Activated T-cell treated with anti-CD3 and anti-CD28 coated beads for 48 hours (primary cell): ENCODE data around the gene GRID1.
A peak's percentile ranks its signal among the peaks of the same experiment; 100 is the strongest.

ENCODE experiments used
- DNase-seq: peaks from one replicate; pipeline ENCODE4 v3.0.0-alpha.2; 2020; ENCODE audit warnings: low read depth

Gene GRID1

GRCh38 chr10:86209726-86210125, 156.9 kb downstream of the GRID1 start:
- DNase-seq: no peak

DNA sequence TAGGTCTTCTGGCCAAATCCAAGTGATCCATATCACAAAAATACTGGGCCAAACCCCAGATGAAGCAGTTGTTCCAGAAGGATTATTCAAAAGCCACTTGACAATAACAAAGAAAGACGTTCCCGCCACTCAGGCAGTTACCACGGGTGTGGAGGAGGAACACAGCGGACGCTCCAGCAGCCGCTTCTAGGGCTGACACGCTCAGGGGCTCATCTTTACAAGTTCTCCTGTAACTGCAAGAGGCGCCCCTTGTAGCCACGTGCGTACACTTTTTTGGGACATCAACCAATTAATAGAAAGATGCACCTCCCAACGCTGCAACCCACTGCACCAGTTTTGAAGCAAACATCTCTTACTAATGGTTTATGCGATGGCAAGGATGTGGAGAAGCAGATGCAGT, 159.4 kb downstream of the GRID1 start:
- no peak for DNase-seq

DNA sequence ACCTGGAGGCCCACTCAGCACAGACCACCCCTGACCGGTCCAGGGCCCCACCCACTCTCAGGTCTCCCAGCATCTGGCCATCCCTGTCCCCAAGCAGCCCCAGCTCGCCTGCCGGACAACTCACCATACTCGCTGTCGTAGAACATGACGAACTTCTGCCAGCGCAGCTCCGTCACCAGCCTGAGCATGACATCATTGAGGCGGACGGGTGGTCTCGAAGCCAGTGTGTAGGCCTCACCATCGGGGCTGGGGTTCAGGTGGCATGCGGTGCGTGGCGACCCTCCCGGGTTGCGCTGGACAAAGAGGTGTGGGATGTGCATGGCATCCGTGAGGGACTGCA, 160.4 kb downstream of the GRID1 start:
- DNase-seq: no peak

DNA sequence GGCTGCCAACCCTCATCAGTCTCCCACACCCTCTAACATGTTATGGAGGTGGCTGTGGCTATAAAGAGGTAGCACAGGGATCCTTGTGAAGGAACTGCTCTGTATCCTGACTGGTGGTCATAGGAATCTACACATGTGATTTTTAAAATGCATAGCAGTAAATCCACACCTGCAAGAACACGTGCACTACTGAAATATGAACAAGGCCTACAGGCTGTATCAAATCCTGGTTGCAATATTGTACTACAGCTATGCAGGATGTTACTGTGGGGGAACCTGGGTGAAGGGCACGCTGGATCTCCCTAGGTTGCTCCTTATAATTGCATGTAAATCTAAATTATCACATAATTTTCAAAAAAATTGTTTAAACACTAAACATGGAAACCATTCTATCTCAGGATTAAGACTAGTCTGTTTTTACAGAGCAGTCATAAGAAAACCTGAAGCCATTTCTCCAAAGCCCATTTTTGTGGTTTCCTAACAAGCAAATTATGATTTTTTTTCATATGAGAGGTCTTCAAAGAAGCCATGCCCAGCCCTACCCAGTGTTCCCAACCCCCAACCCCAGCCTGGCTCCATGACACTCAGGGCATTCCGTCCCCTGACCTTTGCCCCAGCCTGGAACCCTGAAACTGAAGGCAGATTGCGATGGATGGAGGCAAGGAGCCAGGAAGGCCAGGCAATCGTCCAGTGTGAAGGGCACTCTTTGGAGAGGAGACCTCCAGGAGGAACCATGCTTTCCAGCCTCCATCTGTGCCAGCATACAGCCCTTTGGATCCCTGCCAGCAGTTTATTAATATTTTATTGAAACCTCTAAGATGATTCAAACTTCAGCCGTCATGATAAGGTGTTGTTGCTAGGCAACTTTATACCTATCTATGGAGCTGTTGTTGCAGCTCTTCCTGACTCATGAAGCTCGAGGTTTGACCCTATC, 161.0 kb downstream of the GRID1 start:
- DNase-seq: no peak

DNA sequence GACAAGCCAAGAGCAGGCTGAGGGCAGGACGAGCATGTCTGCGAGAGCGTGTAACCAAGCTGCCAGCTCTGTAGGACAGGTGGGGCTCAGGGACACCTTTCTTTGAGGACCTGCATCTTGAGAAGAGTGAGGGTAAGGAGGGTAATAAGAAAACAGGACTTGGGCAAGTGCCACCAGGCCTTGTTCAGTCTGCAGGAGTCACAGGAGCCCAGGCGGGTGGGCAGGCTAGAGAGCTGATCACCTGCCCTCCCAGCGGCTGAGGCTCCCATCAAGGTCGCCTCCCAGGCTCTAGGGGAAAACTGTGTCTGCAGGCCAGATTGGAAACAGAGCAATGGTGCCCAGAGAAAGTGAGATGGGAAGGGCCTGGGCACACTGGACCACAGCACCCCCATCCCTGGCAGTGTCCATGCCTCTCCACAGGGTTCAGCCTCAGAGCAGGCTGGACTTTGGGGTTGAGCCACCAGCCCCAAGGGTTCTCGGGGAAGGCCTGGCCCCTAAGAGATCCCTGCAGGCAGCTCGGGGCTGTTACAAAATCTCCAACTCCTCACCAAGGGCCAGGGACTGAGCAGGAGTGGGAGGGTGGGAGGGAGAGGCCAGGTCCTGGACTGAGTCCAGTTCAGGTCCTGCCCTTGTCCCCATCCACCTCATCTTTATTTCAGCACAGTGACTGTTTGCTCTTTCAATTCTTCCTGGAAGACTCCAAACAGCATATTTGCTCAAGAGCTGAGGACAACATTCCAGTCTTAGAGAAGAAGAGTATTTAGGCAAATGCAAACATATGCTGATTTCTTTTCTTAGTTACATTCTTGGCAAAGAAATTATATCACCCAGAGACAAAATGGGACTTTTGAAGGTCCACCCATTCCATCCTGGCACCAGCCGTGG, 161.9 kb downstream of the GRID1 start:
- no peak for DNase-seq

DNA sequence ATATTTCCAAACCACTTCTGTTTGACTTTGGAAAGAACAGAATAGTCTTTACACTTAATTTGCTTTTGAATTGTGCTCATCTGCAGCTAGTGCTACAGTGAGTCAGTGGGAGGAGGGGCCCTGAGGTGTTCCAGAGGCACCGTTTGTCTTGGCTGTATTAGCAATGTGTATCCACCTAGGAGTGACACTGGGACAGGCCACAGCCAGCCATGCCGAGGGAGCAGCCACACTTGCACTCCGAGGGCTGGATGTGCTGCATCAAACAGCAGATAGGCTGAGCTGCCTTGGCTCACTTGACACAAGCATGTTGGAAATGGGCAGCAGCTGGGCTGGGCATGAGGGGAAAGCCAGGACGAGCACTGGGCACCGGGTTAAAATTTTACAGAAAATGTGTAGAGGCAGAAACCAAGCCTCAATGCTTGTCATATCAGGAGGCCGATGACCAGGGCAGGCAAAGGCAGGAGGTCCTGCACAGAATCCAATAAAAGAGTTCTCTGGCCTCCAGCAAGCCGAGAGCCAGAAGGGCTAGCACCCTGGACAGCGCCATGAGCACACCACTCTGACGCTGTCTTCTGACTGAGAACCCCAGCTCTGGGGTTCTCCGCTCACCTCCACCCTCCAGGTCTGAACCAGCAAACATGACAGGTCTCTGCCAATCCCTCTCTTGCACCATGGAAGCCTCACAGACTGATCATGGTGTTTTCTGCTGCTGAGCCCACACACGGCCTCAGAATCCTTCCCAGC, 163.3 kb downstream of the GRID1 start:
- peak; percentile 6 for DNase-seq

DNA sequence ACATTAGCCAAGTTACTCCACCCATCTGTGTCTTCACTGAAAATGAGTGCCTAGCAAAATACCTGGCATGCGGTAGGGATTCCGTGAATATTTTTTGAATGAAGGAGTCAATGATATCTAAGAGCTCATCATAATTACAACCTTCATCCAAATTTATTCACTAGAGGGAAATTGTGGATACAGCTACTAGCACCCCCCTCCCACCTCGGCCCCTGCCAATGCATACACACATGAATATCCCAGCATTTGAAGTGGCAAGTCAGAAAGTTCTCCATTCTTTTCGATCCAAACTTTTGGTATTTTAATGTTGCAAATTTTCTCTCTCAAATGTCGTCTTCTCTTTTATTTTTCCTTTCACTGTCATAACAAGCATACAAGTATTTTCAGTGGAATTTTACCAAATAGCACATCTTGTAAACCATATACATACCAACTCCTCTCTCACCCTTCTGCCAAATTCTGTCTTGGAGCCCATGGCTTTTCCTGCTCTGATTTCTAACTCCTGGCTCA, 164.3 kb downstream of the GRID1 start:
- DNase-seq: no peak

DNA sequence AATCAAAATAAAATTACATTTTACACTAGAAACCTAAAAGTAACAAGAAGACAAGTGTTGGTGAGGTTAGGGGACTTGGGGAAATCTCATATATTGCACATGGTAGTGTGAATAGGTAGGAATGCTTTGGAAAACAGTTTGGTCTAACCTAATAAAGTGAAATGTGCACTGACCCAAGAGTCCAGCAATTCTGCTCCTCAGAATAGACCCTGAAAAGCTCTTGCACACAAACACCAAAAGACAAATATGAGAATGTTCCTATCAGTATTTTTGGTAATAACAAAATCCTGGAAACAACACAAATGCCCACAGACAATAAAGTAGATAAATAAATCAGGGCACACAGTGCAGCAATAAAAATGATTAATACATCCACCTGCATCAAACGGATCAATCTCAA, 165.7 kb downstream of the GRID1 start:
- no peak for DNase-seq

DNA sequence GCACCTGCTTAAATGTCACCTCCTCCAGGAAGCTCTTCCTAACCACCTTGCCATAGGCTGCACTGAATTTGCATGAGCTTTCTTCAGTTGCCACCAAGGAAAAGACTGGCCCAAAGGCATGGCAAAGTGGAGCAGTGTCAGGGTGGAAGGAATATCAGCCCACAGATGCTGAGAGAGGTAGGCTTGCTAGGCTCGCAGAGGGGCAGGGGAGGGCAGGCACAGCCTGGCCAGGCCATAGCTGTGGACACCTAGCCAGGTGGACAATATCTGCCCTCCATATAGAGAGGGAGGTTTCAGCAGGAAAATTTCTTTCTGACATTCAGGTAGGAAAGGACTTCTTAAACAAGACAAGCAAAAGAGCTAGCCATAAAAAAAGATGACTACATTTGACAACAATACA, 166.3 kb downstream of the GRID1 start:
- DNase-seq: no peak

DNA sequence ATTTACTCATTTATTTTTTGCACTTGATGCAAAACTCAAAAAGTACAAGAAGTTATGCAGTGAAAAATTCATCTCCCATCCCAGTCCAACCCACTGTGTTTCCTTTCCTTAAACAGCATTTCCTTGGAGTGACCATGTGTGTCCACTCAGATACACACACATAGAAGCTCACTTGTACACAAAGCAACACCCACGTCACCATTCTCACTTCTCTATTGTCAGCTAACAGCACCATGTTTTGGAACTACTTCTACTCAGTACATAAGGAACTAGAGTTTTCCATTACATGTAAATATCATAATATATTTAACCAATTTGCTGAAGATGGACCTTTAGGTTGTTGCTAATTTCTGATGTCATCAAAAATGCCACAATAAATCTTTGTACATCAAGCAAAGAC, 167.6 kb downstream of the GRID1 start:
- DNase-seq: no peak

GRCh38 chr10:86198271-86198670, 168.3 kb downstream of the GRID1 start:
- DNase-seq: no peak

DNA sequence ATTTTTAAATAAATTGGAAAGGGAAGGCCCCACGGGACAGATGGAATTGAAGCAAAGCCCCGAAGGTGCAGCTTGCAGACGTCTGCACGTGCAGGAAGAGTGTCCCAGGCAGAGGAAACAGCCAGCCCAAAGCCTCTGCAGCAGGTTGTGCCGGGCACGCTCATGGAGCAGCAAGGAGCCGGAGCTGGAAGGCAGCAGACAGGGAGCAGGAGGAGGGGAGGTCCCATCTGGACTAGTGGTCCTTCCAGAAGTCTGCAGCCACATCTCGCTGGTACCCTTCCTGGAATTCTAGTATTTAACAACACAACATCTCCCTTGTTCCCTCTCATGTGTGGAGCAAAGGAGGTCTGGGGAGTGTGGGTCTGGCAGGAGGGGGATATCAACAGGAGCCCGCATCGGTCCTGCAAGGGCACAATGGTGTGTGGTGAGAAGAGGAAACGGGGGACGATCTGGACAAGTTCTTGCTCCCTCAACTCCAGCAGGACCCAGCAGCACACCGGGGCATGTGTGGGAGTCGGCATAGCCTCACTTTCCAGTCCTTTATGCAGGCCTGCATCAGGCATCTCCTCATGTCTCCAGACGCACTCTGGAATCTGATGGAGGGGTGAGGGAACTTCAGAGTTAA, 169.3 kb downstream of the GRID1 start:
- no peak for DNase-seq

- no peak for DNase-seq
Measured at GRCh38 chr10:86195521-86196157, 171.0 kb downstream of the GRID1 start.

- DNase-seq: no peak
Measured at GRCh38 chr10:86194684-86195083, 171.9 kb downstream of the GRID1 start.

DNA sequence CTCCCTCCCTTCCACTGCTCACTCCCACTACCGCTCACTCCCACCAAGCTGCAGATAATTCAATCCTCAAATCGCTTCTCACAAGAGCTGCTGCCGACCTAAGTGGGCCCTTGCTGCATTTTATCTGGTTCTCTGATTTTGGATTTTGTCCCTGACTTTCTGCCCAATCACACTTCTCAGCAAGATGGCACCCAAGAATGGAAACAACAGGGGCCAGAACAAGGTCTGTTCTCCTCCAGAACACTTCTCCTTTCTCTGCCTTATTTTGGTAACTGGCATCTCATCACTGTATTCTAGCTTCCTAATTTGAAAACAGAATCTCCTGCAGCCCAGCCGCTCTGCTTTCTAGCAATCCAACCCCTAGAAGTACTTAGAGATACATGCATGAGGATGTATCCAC, 172.8 kb downstream of the GRID1 start:
- DNase-seq: no peak

GRCh38 chr10:86192691-86193090, 173.9 kb downstream of the GRID1 start:
- DNase-seq: no peak

GRCh38 chr10:86192147-86192546, 174.4 kb downstream of the GRID1 start:
- DNase-seq: no peak

GRCh38 chr10:86191686-86192085, 174.9 kb downstream of the GRID1 start:
- no peak for DNase-seq

DNA sequence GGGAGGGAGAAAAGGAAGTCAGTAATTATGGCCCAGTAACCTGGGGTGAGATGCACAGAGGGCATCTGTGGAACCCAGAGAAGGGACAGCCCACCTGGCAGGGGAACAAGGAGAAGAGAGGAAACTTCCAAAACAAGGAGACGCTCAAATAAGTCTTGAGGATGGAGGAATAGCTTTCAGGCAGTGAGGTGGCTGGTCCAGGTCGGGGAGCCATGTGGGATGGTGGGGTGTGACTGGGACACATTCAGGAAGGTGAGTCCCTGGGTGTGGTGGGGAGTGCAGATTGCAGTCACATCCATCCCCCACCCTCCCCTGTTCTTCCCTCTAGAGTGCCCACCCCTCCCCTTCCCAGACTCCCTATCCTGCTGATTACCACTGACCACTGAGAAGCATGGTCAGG, 175.4 kb downstream of the GRID1 start:
- DNase-seq: no peak

GRCh38 chr10:86190291-86190690, 176.3 kb downstream of the GRID1 start:
- DNase-seq: no peak

GRCh38 chr10:86189891-86190290, 176.7 kb downstream of the GRID1 start:
- no peak for DNase-seq
